ENCODE data around the gene UNC119. TPM values are rescaled to one million over a fixed set of nuclear protein-coding genes. Genes with fewer than 3 reads are reported as not detected.

Gene UNC119
- 34.1 and 51.9 TPM in 2 replicates for total RNA-seq

DNA sequence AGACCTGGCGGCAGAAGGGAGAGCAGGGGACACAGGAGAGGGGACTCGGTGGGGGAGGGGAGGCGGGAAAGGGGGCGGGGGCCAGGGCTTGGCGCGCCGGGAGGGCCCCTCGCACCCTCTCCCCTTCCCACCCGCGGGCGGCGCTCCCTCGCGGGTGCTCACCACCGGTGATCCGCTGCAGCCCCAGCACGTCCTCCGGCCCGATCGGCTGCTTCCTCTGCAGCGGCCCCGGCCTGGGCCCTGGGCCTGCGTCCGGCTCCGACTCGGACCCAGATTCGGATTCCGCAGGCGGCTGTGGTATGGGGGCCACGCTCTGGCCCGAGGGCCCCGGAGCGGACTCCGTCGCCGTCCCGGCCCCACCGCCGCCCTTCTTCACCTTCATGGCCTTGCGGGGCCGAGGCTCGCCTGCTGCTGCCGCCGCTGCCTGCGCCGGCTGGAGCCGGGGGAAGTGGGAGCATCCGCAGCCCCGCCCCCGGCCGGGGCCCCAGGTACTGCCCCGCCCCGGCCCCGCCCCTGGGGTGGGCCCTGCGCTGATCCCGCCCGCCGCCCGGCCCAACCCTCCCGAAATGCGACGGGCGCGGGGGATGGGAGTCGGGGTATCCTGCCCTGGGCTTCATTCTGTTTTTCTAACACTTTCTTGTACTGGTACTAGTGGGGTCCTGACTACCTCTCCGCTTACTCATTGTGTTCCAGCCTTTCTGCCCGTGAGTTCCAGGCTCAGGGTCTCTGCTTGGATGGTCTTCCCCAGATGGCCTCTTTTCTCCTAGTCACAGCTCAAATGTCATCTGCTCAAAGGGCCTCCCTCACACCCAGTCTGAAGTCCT lies at the start of gene UNC119:
Gene UNC119, minus strand, starts transcription at position 449 of the 824 bp plus-strand sequence. Its CDS starts 67 bp downstream, at position 382.

DNA sequence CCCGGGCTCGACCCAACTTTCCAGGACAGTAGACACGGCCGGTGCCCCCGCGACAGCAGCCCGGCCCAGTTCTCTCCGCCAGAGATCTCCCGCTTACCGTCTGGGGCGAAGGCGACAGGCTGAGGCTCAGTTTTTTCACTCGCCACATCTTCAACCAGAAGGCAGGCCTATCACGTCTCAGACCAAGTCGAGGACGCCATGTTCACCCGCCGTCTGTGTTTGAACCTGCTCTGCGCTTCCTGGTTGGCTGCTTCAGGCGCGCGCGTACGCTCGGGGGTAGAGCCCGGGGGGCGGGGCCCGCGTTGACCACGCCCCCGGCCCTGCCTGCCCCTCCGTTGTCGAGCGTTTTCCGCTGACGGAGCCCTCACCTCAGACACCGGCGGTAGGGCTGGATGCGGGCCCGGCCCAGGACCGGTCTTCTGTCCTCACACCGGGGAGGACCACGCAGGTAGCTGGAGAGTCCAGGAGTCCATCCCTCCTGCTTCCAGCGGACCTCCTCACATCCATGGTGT lies 46.4 kb upstream of the UNC119 start, which contains the start of gene SPAG5:
Gene SPAG5, minus strand, starts transcription at position 227 of the 512 bp plus-strand sequence. Its CDS starts 79 bp downstream, at position 148.

DNA sequence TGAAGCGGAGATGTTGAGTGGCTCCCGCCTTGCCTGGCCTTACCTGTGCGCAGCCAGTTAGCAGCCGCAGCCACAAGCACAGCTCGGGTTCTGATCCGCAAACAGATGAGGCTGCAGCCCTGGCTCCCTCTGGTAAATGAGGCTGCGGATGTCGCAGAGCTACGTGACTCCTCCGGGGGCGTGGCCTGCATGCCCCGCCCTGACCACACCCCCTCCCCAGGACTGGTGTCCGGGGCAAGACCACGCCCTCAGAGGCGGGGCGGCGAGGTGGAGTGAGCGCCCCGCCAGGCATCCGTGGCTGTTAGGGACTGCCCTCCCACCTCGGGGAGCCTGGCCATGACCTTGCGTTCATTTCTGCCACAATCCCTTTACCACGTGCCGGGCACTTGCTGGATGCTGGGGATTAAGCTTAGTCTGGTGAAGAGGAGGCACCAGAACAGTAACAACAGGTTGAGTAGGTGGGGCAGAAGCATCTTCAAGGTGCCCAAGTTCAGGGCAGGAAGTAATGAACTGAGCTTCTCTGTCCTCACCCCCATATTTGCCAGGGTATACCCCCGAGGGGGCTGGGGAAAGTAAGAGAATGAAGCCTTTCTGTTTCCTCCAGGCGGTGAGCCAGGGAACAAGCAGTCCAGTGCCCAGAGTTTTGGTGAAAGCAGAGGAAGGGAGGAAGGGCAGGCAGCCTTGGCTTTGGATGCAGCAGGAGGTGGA lies 24.5 kb upstream of the UNC119 start, which contains the start of gene ALDOC:
Gene ALDOC, minus strand, starts transcription at position 138 of the 708 bp plus-strand sequence. CDS start 1,363 bp downstream, outside the sequence.

DNA sequence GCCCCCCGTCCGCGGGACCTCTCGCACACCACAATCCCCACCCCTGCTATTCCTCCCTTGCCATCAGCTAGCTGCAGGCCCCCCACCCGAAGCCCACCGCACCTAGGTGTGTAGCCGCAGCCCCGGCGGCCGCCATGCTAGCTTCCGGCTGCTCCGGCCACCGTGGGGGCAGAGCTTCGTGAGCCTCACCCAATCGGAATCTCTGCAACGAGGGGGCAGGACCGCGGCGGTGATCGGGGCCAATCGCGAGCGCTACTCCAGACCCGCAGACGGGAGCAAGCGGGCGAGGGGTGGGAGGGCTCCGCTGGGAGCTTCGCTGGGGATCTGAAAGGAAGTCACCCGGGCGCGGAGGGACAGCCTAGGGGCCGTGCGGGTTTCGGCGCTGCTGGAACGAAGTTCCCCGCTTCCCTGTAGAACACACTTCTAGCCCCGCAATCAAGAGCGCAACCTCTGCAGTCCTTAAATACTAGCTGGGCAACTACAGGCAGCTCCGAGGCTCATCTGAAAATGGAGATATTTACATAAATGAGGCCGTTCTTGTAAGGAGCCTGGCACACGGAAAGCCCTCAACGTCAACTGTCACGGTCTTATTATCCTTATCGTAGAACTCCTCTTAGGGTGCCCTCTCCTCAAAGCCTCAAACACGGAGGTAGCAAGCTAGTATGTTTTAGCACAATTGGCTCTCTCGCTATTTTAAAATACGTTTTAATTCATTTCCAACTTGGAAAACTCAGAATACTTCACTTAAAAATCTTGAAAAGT lies 19.1 kb upstream of the UNC119 start, which contains the start of gene PIGS:
Gene PIGS, minus strand, starts transcription at position 164 of the 762 bp plus-strand sequence. Its CDS starts 28 bp downstream, at position 136.

DNA sequence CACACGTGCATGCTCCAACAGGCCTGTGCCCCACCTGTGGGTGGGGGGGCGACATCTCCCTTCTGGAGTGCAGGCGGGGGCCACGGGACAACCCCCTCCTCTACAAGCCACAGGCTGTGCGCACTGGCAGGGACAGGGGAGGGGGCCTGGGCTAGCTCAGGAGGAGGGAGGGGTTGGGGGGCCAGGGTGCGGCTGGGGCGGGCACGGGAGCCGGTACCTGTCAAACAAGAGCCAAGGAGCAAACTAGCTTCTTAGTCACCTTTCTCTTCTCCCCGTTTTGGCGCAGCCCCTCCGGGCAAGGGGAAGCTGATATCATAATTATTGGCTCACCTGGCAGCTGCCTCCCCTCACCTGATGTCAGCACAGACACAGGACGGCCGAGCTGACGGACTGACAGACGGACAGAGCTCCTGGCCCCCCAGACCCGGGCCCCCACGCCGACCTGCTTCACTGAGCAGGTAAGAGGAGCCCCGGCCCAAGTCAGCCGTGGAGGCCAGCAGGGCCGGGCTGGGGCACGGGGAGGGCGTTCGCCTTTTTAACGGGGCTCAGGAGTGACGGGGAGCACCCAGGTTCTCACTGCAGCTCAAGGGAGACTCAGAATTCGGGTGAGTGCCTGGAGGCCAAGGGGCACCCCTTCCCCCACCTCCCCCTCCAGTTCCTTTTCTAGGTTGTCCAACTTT lies 46.3 kb downstream of the UNC119 start, which contains the start of gene FOXN1:
Gene FOXN1, plus strand, starts transcription at position 363 of the 680 bp plus-strand sequence. CDS start 17,622 bp downstream, outside the sequence.

Other genes starting within 250 kb of the UNC119 start
- gene TMEM97, start 233.4 kb downstream of the UNC119 start, total RNA-seq = 17.2 and 22.9 TPM in 2 replicates
- gene IFT20, start 217.2 kb downstream of the UNC119 start, total RNA-seq = 17.8 and 29.9 TPM in 2 replicates
- 34.6 and 49.8 TPM in 2 replicates for gene TNFAIP1, start 216.9 kb downstream of the UNC119 start, total RNA-seq
- gene POLDIP2, start 195.1 kb downstream of the UNC119 start, total RNA-seq = 89.2 and 96.0 TPM in 2 replicates
- not detected in 2 replicates for gene SEBOX, start 187.4 kb downstream of the UNC119 start, total RNA-seq
- gene VTN, start 182.3 kb downstream of the UNC119 start, total RNA-seq = not detected in 2 replicates
- gene SARM1, start 180.9 kb downstream of the UNC119 start, total RNA-seq = 0.14 and 0.21 TPM in 2 replicates
- 2.6 and 4.8 TPM in 2 replicates for gene SLC46A1, start 146.4 kb downstream of the UNC119 start, total RNA-seq
- not detected in 2 replicates for gene SLC13A2, start 79.0 kb downstream of the UNC119 start, total RNA-seq
- 2.7 and 11.1 TPM in 2 replicates for gene FOXN1, start 46.3 kb downstream of the UNC119 start, total RNA-seq
- gene PIGS, start 18.9 kb upstream of the UNC119 start, total RNA-seq = 55.8 and 60.0 TPM in 2 replicates
- 109 and 131 TPM in 2 replicates for gene ALDOC, start 24.3 kb upstream of the UNC119 start, total RNA-seq
- 36.9 and 44.5 TPM in 2 replicates for gene SPAG5, start 46.4 kb upstream of the UNC119 start, total RNA-seq
- 0.84 and 4.4 TPM in 2 replicates for gene RSKR, start 61.6 kb upstream of the UNC119 start, total RNA-seq
- 104 and 127 TPM in 2 replicates for gene BLTP2, start 92.5 kb upstream of the UNC119 start, total RNA-seq
- 35.0 and 44.7 TPM in 2 replicates for gene SDF2, start 109.3 kb upstream of the UNC119 start, total RNA-seq
- gene SUPT6H, start 109.6 kb upstream of the UNC119 start, total RNA-seq = 18.6 and 27.9 TPM in 2 replicates
- gene PROCA1, start 159.3 kb upstream of the UNC119 start, total RNA-seq = 0.21 and 2.6 TPM in 2 replicates
- 214 and 300 TPM in 2 replicates for gene RAB34, start 165.2 kb upstream of the UNC119 start, total RNA-seq
- gene RPL23A, start 167.4 kb upstream of the UNC119 start, total RNA-seq = 645 and 883 TPM in 2 replicates
- gene TLCD1, start 173.6 kb upstream of the UNC119 start, total RNA-seq = 20.2 and 23.5 TPM in 2 replicates
- gene NEK8, start 176.2 kb upstream of the UNC119 start, total RNA-seq = 1.8 and 2.4 TPM in 2 replicates
- 78.0 and 82.7 TPM in 2 replicates for gene TRAF4, start 191.4 kb upstream of the UNC119 start, total RNA-seq